IMR-90 (cell line): ENCODE data around the gene KRT6A. TPM values are rescaled to one million over a fixed set of nuclear protein-coding genes. Genes with fewer than 3 reads are reported as not detected.

ENCODE experiments used
- ATAC-seq: fragments of 200-7000 bp; cut with Tn5 transposase; 2 replicates; pipeline ENCODE4 v1.9.1; 2020; ENCODE audit warnings: low read depth, mild to moderate bottlenecking, moderate library complexity
- BruUV-seq: library from RNA; stranded (reverse); fragments of 400-500 nt; replicated peaks from 2 replicates; lab custom pipeline; 2021; lab: Mats Ljungman, UMichigan
- CTCF ChIA-PET: fragments of 300-600 bp; formaldehyde crosslinking; extraction: SDS; loops from one replicate; lab custom pipeline; 2021; ENCODE audit warnings: antibody characterized with exemption; lab: Yijun Ruan, JAX
- POLR2A ChIA-PET: fragments of 300-600 bp; sonication (Branson Sonifier 250); formaldehyde crosslinking; loops from one replicate; lab custom pipeline; 2022; ENCODE audit warnings: antibody characterized with exemption; ENCODE audit not compliant: unreplicated experiment; lab: Charles Lee
- DNase-seq: peaks from one replicate; pipeline ENCODE4 v3.0.0; 2013
- H2AFZ ChIP-seq: replicated peaks from 2 replicates; pipeline ENCODE3; 2013; ENCODE audit warnings: low read length, mild to moderate bottlenecking; ENCODE audit not compliant: poor library complexity
- H2AK5ac ChIP-seq: 2 replicates; pipeline ENCODE4 v1.6.1; 2013; ENCODE audit warnings: low read depth, low read length, inconsistent platforms
- H2AK9ac ChIP-seq: replicated peaks from 2 replicates; pipeline ENCODE3; 2013; ENCODE audit warnings: mild to moderate bottlenecking, low read depth, low read length, moderate library complexity; ENCODE audit not compliant: poor library complexity
- H2BK120ac ChIP-seq: 2 replicates; pipeline ENCODE4 v1.6.1; 2013; ENCODE audit warnings: low read depth, low read length, inconsistent platforms
- H2BK15ac ChIP-seq: 3 replicates; pipeline ENCODE4 v1.6.1; 2013; ENCODE audit warnings: low read depth, low read length, inconsistent platforms
- H2BK20ac ChIP-seq: 2 replicates; pipeline ENCODE4 v1.6.1; 2013; ENCODE audit warnings: low read depth, mild to moderate bottlenecking, inconsistent platforms, low read length, moderate library complexity
- H2BK5ac ChIP-seq: 2 replicates; pipeline ENCODE4 v1.6.1; 2013; ENCODE audit warnings: mild to moderate bottlenecking, low read depth, low read length, inconsistent platforms; ENCODE audit not compliant: poor library complexity, severe bottlenecking
- H3K14ac ChIP-seq: replicated peaks from 2 replicates; pipeline ENCODE4 v1.6.1; 2013; ENCODE audit warnings: low read depth, low read length, inconsistent platforms
- H3K18ac ChIP-seq: 2 replicates; pipeline ENCODE4 v1.6.1; 2013; ENCODE audit warnings: low read depth, low read length, control low read depth
- H3K23ac ChIP-seq: 2 replicates; pipeline ENCODE4 v1.6.1; 2013; ENCODE audit warnings: low read depth, low read length, inconsistent platforms
- H3K27ac ChIP-seq: 2 replicates; pipeline ENCODE4 v1.5.1; 2013; ENCODE audit warnings: mild to moderate bottlenecking, control low read depth, low read length; ENCODE audit not compliant: insufficient read depth
- H3K27me3 ChIP-seq: 2 replicates; pipeline ENCODE4 v1.6.1; 2013; ENCODE audit warnings: low read length; ENCODE audit not compliant: control insufficient read depth, insufficient read depth
- H3K36me3 ChIP-seq: 2 replicates; pipeline ENCODE4 v1.6.1; 2013; ENCODE audit warnings: low read length, mixed read lengths; ENCODE audit not compliant: control insufficient read depth, insufficient read depth
- H3K4ac ChIP-seq: 2 replicates; pipeline ENCODE4 v1.6.1; 2013; ENCODE audit warnings: low read depth, low read length, inconsistent platforms
- H3K4me1 ChIP-seq: 2 replicates; pipeline ENCODE4 v1.6.1; 2013; ENCODE audit warnings: low read length, mixed read lengths; ENCODE audit not compliant: control insufficient read depth, insufficient read depth
- H3K4me2 ChIP-seq: 2 replicates; pipeline ENCODE4 v1.6.1; 2013; ENCODE audit warnings: low read depth, mild to moderate bottlenecking, control low read depth, low read length, moderate library complexity
- H3K4me3 ChIP-seq: 2 replicates; pipeline ENCODE4 v1.5.1; 2013; ENCODE audit warnings: low read depth, mild to moderate bottlenecking, control low read depth, low read length, moderate library complexity; ENCODE audit not compliant: insufficient read depth
- H3K56ac ChIP-seq: 2 replicates; pipeline ENCODE4 v1.6.1; 2013; ENCODE audit warnings: low read length, inconsistent platforms; ENCODE audit not compliant: insufficient read depth; ENCODE audit errors: extremely low read depth
- H3K79me1 ChIP-seq, 2 experiments: 2 replicates each; pipeline ENCODE4 v1.6.1; 2013; ENCODE audit warnings: low read length in 2 of 2, inconsistent platforms in 1 of 2, low read depth in 1 of 2
- H3K9ac ChIP-seq: 2 replicates; pipeline ENCODE4 v1.6.1; 2013; ENCODE audit warnings: low read depth, low read length, control low read depth
- H3K9me1 ChIP-seq: 2 replicates; pipeline ENCODE4 v1.6.1; 2013; ENCODE audit warnings: low read length, inconsistent platforms; ENCODE audit not compliant: insufficient read depth
- H3K9me3 ChIP-seq: 2 replicates; pipeline ENCODE4 v1.6.1; 2013; ENCODE audit warnings: low read length; ENCODE audit not compliant: control insufficient read depth, insufficient read depth
- H4K20me1 ChIP-seq: 2 replicates; pipeline ENCODE4 v1.6.1; 2013; ENCODE audit warnings: low read length, inconsistent platforms; ENCODE audit not compliant: insufficient read depth
- H4K5ac ChIP-seq: 2 replicates; pipeline ENCODE4 v1.6.1; 2013; ENCODE audit warnings: mild to moderate bottlenecking, low read depth, low read length, control low read depth
- H4K8ac ChIP-seq, 2 experiments: 2 replicates each; pipeline ENCODE4 v1.6.1; 2013; ENCODE audit warnings: low read depth in 2 of 2, low read length in 2 of 2, control low read depth in 1 of 2, inconsistent platforms in 1 of 2
- H4K91ac ChIP-seq: 2 replicates; pipeline ENCODE4 v1.6.1; 2013; ENCODE audit warnings: low read depth, low read length, inconsistent platforms; ENCODE audit not compliant: insufficient read depth
- BHLHE40 ChIP-seq: fragments of 150-350 bp; IDR thresholded peaks from 2 replicates; pipeline ENCODE4 v1.6.1; 2016; ENCODE audit warnings: mild to moderate bottlenecking, low read depth, low read length
- CHD1 ChIP-seq: IDR thresholded peaks from 2 replicates; pipeline ENCODE4 v1.6.1; 2012; ENCODE audit warnings: low read depth, low read length, improper control_type of control experiment
- MAZ ChIP-seq: IDR thresholded peaks from 2 replicates; pipeline ENCODE4 v1.6.1; 2012; ENCODE audit warnings: low read depth, mild to moderate bottlenecking, low read length, improper control_type of control experiment, moderate library complexity, borderline replicate concordance
- POLR2A ChIP-seq: IDR thresholded peaks from 2 replicates; pipeline ENCODE4 v1.6.1; 2012; ENCODE audit warnings: mild to moderate bottlenecking, low read depth, low read length
- RAD21 ChIP-seq: IDR thresholded peaks from 2 replicates; pipeline ENCODE4 v1.6.1; 2012; ENCODE audit warnings: low read length, improper control_type of control experiment
- RCOR1 ChIP-seq: IDR thresholded peaks from 2 replicates; pipeline ENCODE4 v1.6.1; 2012; ENCODE audit warnings: mild to moderate bottlenecking, low read length, improper control_type of control experiment; ENCODE audit not compliant: insufficient replicate concordance
- RFX5 ChIP-seq: IDR thresholded peaks from 2 replicates; pipeline ENCODE4 v1.8.0; 2012; ENCODE audit warnings: low read depth, mild to moderate bottlenecking, low read length, moderate library complexity
- WGBS, 2 experiments: methylation state at CpG; one replicate each; pipeline versions ENCODE4 v1.1.5 to v1.1.7; 2013; ENCODE audit warnings: missing lambda C conversion rate in 2 of 2; ENCODE audit not compliant: insufficient read length in 1 of 2; ENCODE audit errors: extremely low coverage in 2 of 2; 5-methylcytosine and 5-hydroxymethylcytosine counted together
- dilution Hi-C: fragments of 300-500 bp; cut with HindIII; formaldehyde crosslinking; loops from one replicate; pipeline ENCODE4 v1.14.3; 2018; ENCODE audit warnings: low sequenced_read_pairs; ENCODE audit not compliant: unreplicated experiment
- in situ Hi-C: fragments of 300-500 bp; cut with MboI; formaldehyde crosslinking; loops from 3 replicates; pipeline ENCODE4 v1.14.3; 2019; ENCODE audit warnings: low sequenced_read_pairs, inconsistent platforms, mixed read lengths
- intact Hi-C: fragments of 100-400 bp; cut with micrococcal nuclease; formaldehyde crosslinking; loops from 2 replicates; pipeline ENCODE4 v1.10.0; 2022
- polyA plus RNA-seq, 3 experiments: library from polyadenylated mRNA; depleted of rRNA; stranded (reverse); fragments of >200 nt; gene quantifications; 2 replicates each; pipeline ENCODE4 v1.2.3, GENCODE V29; 2012; ENCODE audit warnings: low replicate concordance in 1 of 3
- total RNA-seq: library from RNA; depleted of rRNA; stranded (reverse); fragments of >200 nt; gene quantifications from 2 replicates; pipeline ENCODE4 v1.2.3, GENCODE V29; 2012
- TF ChIP-seq, protein P1 (sequence below): conservative IDR thresholded peaks from 2 replicates; pipeline ENCODE4 v1.5.1; 2012; ENCODE audit warnings: mild to moderate bottlenecking, low read depth, low read length, improper control_type of control experiment
- TF ChIP-seq, protein P2 (sequence below): fragments of 150-350 bp; IDR thresholded peaks from 2 replicates; pipeline ENCODE4 v1.6.1; 2016; ENCODE audit warnings: low read depth, mild to moderate bottlenecking, low read length, moderate library complexity, borderline replicate concordance

Gene KRT6A
- total and polyA plus RNA-seq, 2 of the 4 experiments (the other 2 are of a cell fraction), result not detected

DNA sequence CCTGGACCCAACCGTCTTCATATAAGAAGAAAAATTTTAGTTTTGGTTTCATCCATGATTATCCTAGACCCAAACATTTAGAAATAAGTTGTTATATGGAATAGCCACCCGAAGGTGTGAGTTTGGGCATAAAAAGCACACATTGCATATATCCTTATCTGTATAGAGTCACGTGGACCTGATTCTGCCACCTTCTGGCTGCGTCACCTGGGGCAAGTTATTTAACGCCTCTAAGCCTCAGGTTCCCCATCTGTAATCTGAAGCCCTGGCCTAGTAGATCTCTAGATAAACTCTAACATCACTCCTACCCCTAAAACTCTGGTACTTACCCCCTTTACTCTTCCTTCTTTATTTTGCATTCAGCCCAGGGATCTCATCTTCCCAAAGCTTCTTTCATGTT is 41.4 kb upstream of the KRT6A start:
- Histone ChIP-seq H2BK20ac (no peak overlapping the region), H3K36me3 (no peaks in the 10 kb centered on the region), H4K91ac (no peak overlapping the region), H2BK5ac (no peak overlapping the region), H2AK9ac (no peak overlapping the region), H4K20me1 (no peaks in the 10 kb centered on the region), H4K5ac (no peak overlapping the region), H3K9me1 (no peaks in the 10 kb centered on the region), H3K14ac (no peak overlapping the region), H2AK5ac (no peak overlapping the region), H3K27ac (no peak overlapping the region), H3K9me3 (no peaks in the 10 kb centered on the region), H3K79me1 (no peaks in the 10 kb centered on the region), H2AFZ (no peak overlapping the region), H3K4me2 (no peak overlapping the region), H2BK15ac (no peak overlapping the region), H3K4me1 (no peaks in the 10 kb centered on the region), H3K56ac (no peak overlapping the region), H3K18ac (no peak overlapping the region), H3K4me3 (no peak overlapping the region), H2BK120ac (no peak overlapping the region), H3K27me3 (peaks cover 6% of the 10 kb centered on the region), H4K8ac (no peak overlapping the region), H3K23ac (no peak overlapping the region), H3K9ac (no peak overlapping the region), H3K4ac (no peak overlapping the region)
- TF ChIP-seq BHLHE40 (no peak), MAZ (no peak), CHD1 (no peak), RFX5 (no peak), RCOR1 (no peak), RAD21 (no peak), POLR2A (no peak)
- TF ChIP-seq, protein P1, sequence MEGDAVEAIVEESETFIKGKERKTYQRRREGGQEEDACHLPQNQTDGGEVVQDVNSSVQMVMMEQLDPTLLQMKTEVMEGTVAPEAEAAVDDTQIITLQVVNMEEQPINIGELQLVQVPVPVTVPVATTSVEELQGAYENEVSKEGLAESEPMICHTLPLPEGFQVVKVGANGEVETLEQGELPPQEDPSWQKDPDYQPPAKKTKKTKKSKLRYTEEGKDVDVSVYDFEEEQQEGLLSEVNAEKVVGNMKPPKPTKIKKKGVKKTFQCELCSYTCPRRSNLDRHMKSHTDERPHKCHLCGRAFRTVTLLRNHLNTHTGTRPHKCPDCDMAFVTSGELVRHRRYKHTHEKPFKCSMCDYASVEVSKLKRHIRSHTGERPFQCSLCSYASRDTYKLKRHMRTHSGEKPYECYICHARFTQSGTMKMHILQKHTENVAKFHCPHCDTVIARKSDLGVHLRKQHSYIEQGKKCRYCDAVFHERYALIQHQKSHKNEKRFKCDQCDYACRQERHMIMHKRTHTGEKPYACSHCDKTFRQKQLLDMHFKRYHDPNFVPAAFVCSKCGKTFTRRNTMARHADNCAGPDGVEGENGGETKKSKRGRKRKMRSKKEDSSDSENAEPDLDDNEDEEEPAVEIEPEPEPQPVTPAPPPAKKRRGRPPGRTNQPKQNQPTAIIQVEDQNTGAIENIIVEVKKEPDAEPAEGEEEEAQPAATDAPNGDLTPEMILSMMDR, result no peak
- TF ChIP-seq, protein P2, sequence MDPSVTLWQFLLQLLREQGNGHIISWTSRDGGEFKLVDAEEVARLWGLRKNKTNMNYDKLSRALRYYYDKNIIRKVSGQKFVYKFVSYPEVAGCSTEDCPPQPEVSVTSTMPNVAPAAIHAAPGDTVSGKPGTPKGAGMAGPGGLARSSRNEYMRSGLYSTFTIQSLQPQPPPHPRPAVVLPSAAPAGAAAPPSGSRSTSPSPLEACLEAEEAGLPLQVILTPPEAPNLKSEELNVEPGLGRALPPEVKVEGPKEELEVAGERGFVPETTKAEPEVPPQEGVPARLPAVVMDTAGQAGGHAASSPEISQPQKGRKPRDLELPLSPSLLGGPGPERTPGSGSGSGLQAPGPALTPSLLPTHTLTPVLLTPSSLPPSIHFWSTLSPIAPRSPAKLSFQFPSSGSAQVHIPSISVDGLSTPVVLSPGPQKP, result no peak
- no peak for ATAC-seq
- dilution Hi-C loops (no loop called here), in situ Hi-C loops (no loop called here), intact Hi-C loops (no loop called here)
- no TSS peak for BruUV-seq
- 72% methylated on average over 2 of the region's 5 CpGs; no CpG with 5 or more reads in 1 of the 2 experiments for WGBS, 2 experiments
- CTCF ChIA-PET, result no interaction called here
- POLR2A ChIA-PET, result no interaction called here
- no peak for DNase-seq
